Islet precursor cell (in vitro differentiated cells): ENCODE data around the gene POLDIP3.
"Not testable (repeated sequence)": the region's sequence is repeated elsewhere in the genome, so short reads cannot be mapped to it uniquely, and the experiment has no call there.

Source experiments
- DNase-seq: peaks from one replicate; pipeline ENCODE4 v3.0.0-alpha.2; 2018

The POLDIP3 gene

GRCh38 chr22:42617155-42617983 lies 2.7 kb upstream of the POLDIP3 start:
- DNase-seq, result no peak

GRCh38 chr22:42615860-42616175 lies 1.1 kb upstream of the POLDIP3 start:
- DNase-seq, result not testable (repeated sequence)

- DNase-seq, result peak; percentile 99
Measured at GRCh38 chr22:42615092-42615859, 593 bp upstream of the POLDIP3 start.

- DNase-seq, result peak; percentile 76
Measured at GRCh38 chr22:42613872-42614301, 796 bp downstream of the POLDIP3 start.

GRCh38 chr22:42612336-42612735 lies 2.3 kb downstream of the POLDIP3 start:
- no peak for DNase-seq

GRCh38 chr22:42611051-42611450 lies 3.6 kb downstream of the POLDIP3 start:
- DNase-seq, result peak; percentile 40

GRCh38 chr22:42610186-42610585 lies 4.5 kb downstream of the POLDIP3 start:
- peak; percentile 43 for DNase-seq

GRCh38 chr22:42608823-42609361 lies 5.8 kb downstream of the POLDIP3 start:
- peak; percentile 78 for DNase-seq

GRCh38 chr22:42608136-42608822 lies 6.4 kb downstream of the POLDIP3 start:
- peak; percentile 43 for DNase-seq

- not testable (repeated sequence) for DNase-seq
Measured at GRCh38 chr22:42607641-42608040, 7.0 kb downstream of the POLDIP3 start.

- DNase-seq, result peak; percentile 70
Measured at GRCh38 chr22:42604403-42604802, 10.3 kb downstream of the POLDIP3 start.

- no peak for DNase-seq
Measured at GRCh38 chr22:42603427-42603826, 11.3 kb downstream of the POLDIP3 start.

- DNase-seq, result no peak
Measured at GRCh38 chr22:42602470-42602869, 12.2 kb downstream of the POLDIP3 start.

- DNase-seq, result no peak
Measured at GRCh38 chr22:42601879-42602465, 12.7 kb downstream of the POLDIP3 start.

- DNase-seq, result peak; percentile 53
Measured at GRCh38 chr22:42596863-42597530, 17.7 kb downstream of the POLDIP3 start.

- no peak for DNase-seq
Measured at GRCh38 chr22:42596336-42596735, 18.3 kb downstream of the POLDIP3 start.

- peak; percentile 86 for DNase-seq
Measured at GRCh38 chr22:42595434-42595833, 19.2 kb downstream of the POLDIP3 start.

- no peak for DNase-seq
Measured at GRCh38 chr22:42591987-42592386, 22.7 kb downstream of the POLDIP3 start.

- DNase-seq, result no peak
Measured at GRCh38 chr22:42587588-42588175, 27.0 kb downstream of the POLDIP3 start.

- DNase-seq, result no peak
Measured at GRCh38 chr22:42586381-42586780, 28.3 kb downstream of the POLDIP3 start.

- no peak for DNase-seq
Measured at GRCh38 chr22:42585096-42585495, 29.6 kb downstream of the POLDIP3 start.
